RWPE2 (cell line): ENCODE results near the gene PDGFRB.

Source experiments
- ATAC-seq: fragments of 200-7000 bp; cut with Tn5 transposase; 3 replicates; pipeline ENCODE4 v1.9.1; 2021; ENCODE audit warnings: low read depth
- DNase-seq: peaks from one replicate; pipeline ENCODE4 v3.0.0-alpha.2; 2020; ENCODE audit warnings: low spot score
- H3K27ac ChIP-seq: fragments of 450-650 bp; 2 replicates; pipeline ENCODE4 v1.5.1; 2017; ENCODE audit warnings: mild to moderate bottlenecking; ENCODE audit not compliant: poor library complexity, severe bottlenecking
- H3K27me3 ChIP-seq: fragments of 250-450 bp; sonication (Bioruptor Pico); 2 replicates; pipeline ENCODE4 v1.5.1; 2021; ENCODE audit warnings: mild to moderate bottlenecking, moderate library complexity; ENCODE audit not compliant: insufficient read depth, poor library complexity, severe bottlenecking
- H3K36me3 ChIP-seq: fragments of 250-450 bp; sonication (Bioruptor Pico); 2 replicates; pipeline ENCODE4 v1.5.1; 2020; ENCODE audit warnings: low read depth, mild to moderate bottlenecking, moderate library complexity
- H3K4me1 ChIP-seq: fragments of 250-450 bp; sonication (Bioruptor Pico); 2 replicates; pipeline ENCODE4 v1.5.1; 2021; ENCODE audit warnings: mild to moderate bottlenecking, moderate library complexity; ENCODE audit not compliant: insufficient read depth, poor library complexity, severe bottlenecking
- H3K4me3 ChIP-seq: fragments of 250-450 bp; sonication (Bioruptor Pico); 2 replicates; pipeline ENCODE4 v1.5.1; 2021; ENCODE audit warnings: mild to moderate bottlenecking, moderate library complexity; ENCODE audit not compliant: severe bottlenecking
- H3K9me3 ChIP-seq: fragments of 250-450 bp; sonication (Bioruptor Pico); 2 replicates; pipeline ENCODE4 v1.5.1; 2021; ENCODE audit warnings: mild to moderate bottlenecking, moderate library complexity; ENCODE audit not compliant: severe bottlenecking
- CTCF ChIP-seq: fragments of 450-650 bp; IDR thresholded peaks from one replicate; pipeline ENCODE4 v1.5.1; 2017; ENCODE audit warnings: mild to moderate bottlenecking, moderate library complexity; ENCODE audit not compliant: poor library complexity, severe bottlenecking

PDGFRB gene

GRCh38 chr5:150190987-150191386, 35.3 kb upstream of the PDGFRB start:
- Histone ChIP-seq H3K27ac (no peak overlapping the region), H3K27me3 (peaks cover 38% of the 10 kb centered on the region), H3K4me1 (no peaks in the 10 kb centered on the region), H3K4me3 (no peak overlapping the region), H3K36me3 (no peaks in the 10 kb centered on the region), H3K9me3 (no peaks in the 10 kb centered on the region)
- TF ChIP-seq CTCF, result no peak
- DNase-seq (no peak), ATAC-seq (no peak)

GRCh38 chr5:150190503-150190979, 34.9 kb upstream of the PDGFRB start:
- no peaks in the 10 kb centered on the region for H3K4me1 ChIP-seq
- ATAC-seq, result peak; percentile 34; the same call in 1 of the 3 replicates
- no peak overlapping the region for H3K4me3 ChIP-seq
- no peak for DNase-seq
- H3K36me3 ChIP-seq, result no peaks in the 10 kb centered on the region
- H3K27ac ChIP-seq, result no peak overlapping the region
- peaks cover 38% of the 10 kb centered on the region for H3K27me3 ChIP-seq
- no peaks in the 10 kb centered on the region for H3K9me3 ChIP-seq
- no peak for TF ChIP-seq CTCF

- Histone ChIP-seq H3K9me3 (no peaks in the 10 kb centered on the region), H3K27ac (no peak within 1 kb of the TSS), H3K27me3 (peaks cover 38% of the 10 kb centered on the region), H3K36me3 (no peaks in the 10 kb centered on the region), H3K4me1 (no peaks in the 10 kb centered on the region), H3K4me3 (no peak within 1 kb of the TSS)
- DNase-seq, result no peak
- 0 out of 3 replicates have a peak, but pooled peaks have one; percentile 22 for ATAC-seq
- no peak for TF ChIP-seq CTCF
These were observed 34.3 kb upstream of the PDGFRB start, which contains the start of gene SLC6A7 for GRCh38 chr5:150189728-150190502. Gene SLC6A7, plus strand, starts transcription at chr5:150190062. Its CDS starts 266 bp downstream, at chr5:150190328.

- H3K9me3 ChIP-seq, result no peaks in the 10 kb centered on the region
- H3K36me3 ChIP-seq, result no peaks in the 10 kb centered on the region
- no peak for ATAC-seq
- H3K27me3 ChIP-seq, result peaks cover 38% of the 10 kb centered on the region
- H3K4me3 ChIP-seq, result no peak overlapping the region
- no peak for DNase-seq
- TF ChIP-seq CTCF, result no peak
- no peaks in the 10 kb centered on the region for H3K4me1 ChIP-seq
- no peak overlapping the region for H3K27ac ChIP-seq
These were observed 33.7 kb upstream of the PDGFRB start for GRCh38 chr5:150189326-150189725.
